WTC11 (cell line): Measurements from ENCODE around the gene TSPAN4. TPM values are rescaled to one million over a fixed set of nuclear protein-coding genes. Genes with fewer than 3 reads are reported as not detected.

ENCODE experiments used
- ATF2 ChIP-seq: sonication (generic); formaldehyde crosslinking; IDR thresholded peaks from 2 replicates; pipeline ENCODE4 v1.8.1; 2022; ENCODE audit warnings: low read depth, missing genetic modification reagents, borderline replicate concordance
- ELF4 ChIP-seq: sonication (generic); formaldehyde crosslinking; IDR thresholded peaks from 2 replicates; pipeline ENCODE4 v1.8.1; 2022; ENCODE audit warnings: low read depth, mild to moderate bottlenecking, moderate library complexity, missing genetic modification reagents
- ETV6 ChIP-seq: sonication (generic); formaldehyde crosslinking; IDR thresholded peaks from 2 replicates; pipeline ENCODE4 v1.8.1; 2022; ENCODE audit warnings: mild to moderate bottlenecking, missing genetic modification reagents
- FOXK1 ChIP-seq: sonication (generic); formaldehyde crosslinking; IDR thresholded peaks from 2 replicates; pipeline ENCODE4 v1.8.0; 2022; ENCODE audit warnings: mild to moderate bottlenecking, moderate library complexity, missing genetic modification reagents
- FOXP1 ChIP-seq: sonication (generic); formaldehyde crosslinking; IDR thresholded peaks from 2 replicates; pipeline ENCODE4 v1.8.0; 2022; ENCODE audit warnings: missing genetic modification reagents, mild to moderate bottlenecking, moderate library complexity, borderline replicate concordance
- FOXP4 ChIP-seq: sonication (generic); formaldehyde crosslinking; IDR thresholded peaks from 2 replicates; pipeline ENCODE4 v1.8.0; 2022; ENCODE audit warnings: mild to moderate bottlenecking, missing genetic modification reagents
- GRHL2 ChIP-seq: fragments of 250-450 bp; sonication (Bioruptor Pico); IDR thresholded peaks from 2 replicates; pipeline ENCODE4 v1.8.0; 2022; ENCODE audit warnings: mild to moderate bottlenecking, moderate library complexity; ENCODE audit not compliant: insufficient replicate concordance, severe bottlenecking
- GTF2I ChIP-seq: fragments of 250-450 bp; sonication (Bioruptor Pico); conservative IDR thresholded peaks from 2 replicates; pipeline ENCODE4 v1.4.0; 2021; ENCODE audit warnings: mild to moderate bottlenecking
- KAT7 ChIP-seq: sonication (generic); formaldehyde crosslinking; IDR thresholded peaks from 2 replicates; pipeline ENCODE4 v1.8.1; 2023; ENCODE audit warnings: missing genetic modification reagents, mild to moderate bottlenecking, borderline replicate concordance
- MXD4 ChIP-seq: fragments of 250-450 bp; sonication (Bioruptor Pico); IDR thresholded peaks from 2 replicates; pipeline ENCODE4 v1.8.0; 2021; ENCODE audit warnings: mild to moderate bottlenecking, moderate library complexity, borderline replicate concordance
- MYBL2 ChIP-seq: sonication (generic); formaldehyde crosslinking; IDR thresholded peaks from 2 replicates; pipeline ENCODE4 v1.8.1; 2023; ENCODE audit warnings: mild to moderate bottlenecking, moderate library complexity, missing genetic modification reagents
- NR1H2 ChIP-seq: sonication (generic); formaldehyde crosslinking; IDR thresholded peaks from 2 replicates; pipeline ENCODE4 v1.9.0; 2021; ENCODE audit warnings: mild to moderate bottlenecking, moderate library complexity, missing genetic modification reagents
- NR3C1 ChIP-seq: sonication (generic); formaldehyde crosslinking; conservative IDR thresholded peaks from 2 replicates; pipeline ENCODE4 v1.8.1; 2023; ENCODE audit warnings: low read depth, mild to moderate bottlenecking, missing genetic modification reagents
- OVOL2 ChIP-seq: fragments of 250-450 bp; sonication (Bioruptor Pico); IDR thresholded peaks from 2 replicates; pipeline ENCODE4 v1.9.0; 2021; ENCODE audit warnings: mild to moderate bottlenecking, borderline replicate concordance
- PRRX2 ChIP-seq: fragments of 250-450 bp; sonication (Bioruptor Pico); IDR thresholded peaks from 2 replicates; pipeline ENCODE4 v1.8.0; 2021; ENCODE audit warnings: mild to moderate bottlenecking
- RORB ChIP-seq: fragments of 250-450 bp; sonication (Bioruptor Pico); IDR thresholded peaks from 2 replicates; pipeline ENCODE4 v1.9.0; 2021; ENCODE audit warnings: mild to moderate bottlenecking
- SMAD4 ChIP-seq: sonication (generic); formaldehyde crosslinking; IDR thresholded peaks from 2 replicates; pipeline ENCODE4 v1.8.0; 2022; ENCODE audit warnings: mild to moderate bottlenecking, missing genetic modification reagents
- SOX15 ChIP-seq: fragments of 250-450 bp; sonication (Bioruptor Pico); IDR thresholded peaks from 2 replicates; pipeline ENCODE4 v1.9.0; 2021; ENCODE audit warnings: mild to moderate bottlenecking
- SP1 ChIP-seq: sonication (generic); formaldehyde crosslinking; conservative IDR thresholded peaks from 2 replicates; pipeline ENCODE4 v1.8.1; 2022; ENCODE audit warnings: missing genetic modification reagents
- TCF7 ChIP-seq: sonication (generic); formaldehyde crosslinking; IDR thresholded peaks from 2 replicates; pipeline ENCODE4 v1.8.0; 2022; ENCODE audit warnings: mild to moderate bottlenecking, low read depth, missing genetic modification reagents, moderate library complexity
- TEAD1 ChIP-seq: sonication (generic); formaldehyde crosslinking; IDR thresholded peaks from 2 replicates; pipeline ENCODE4 v1.8.0; 2022; ENCODE audit warnings: mild to moderate bottlenecking, missing genetic modification reagents
- TP53 ChIP-seq: sonication (generic); formaldehyde crosslinking; IDR thresholded peaks from 2 replicates; pipeline ENCODE4 v1.8.1; 2023; ENCODE audit warnings: mild to moderate bottlenecking, missing genetic modification reagents
- ZNF121 ChIP-seq: sonication (generic); formaldehyde crosslinking; IDR thresholded peaks from 2 replicates; pipeline ENCODE4 v1.8.0; 2023; ENCODE audit warnings: missing genetic modification reagents
- ZNF219 ChIP-seq: sonication (generic); formaldehyde crosslinking; IDR thresholded peaks from 2 replicates; pipeline ENCODE4 v1.8.0; 2023; ENCODE audit warnings: missing genetic modification reagents, mild to moderate bottlenecking, borderline replicate concordance
- ZNF281 ChIP-seq: sonication (generic); formaldehyde crosslinking; IDR thresholded peaks from 2 replicates; pipeline ENCODE4 v1.8.0; 2023; ENCODE audit warnings: mild to moderate bottlenecking, missing genetic modification reagents
- total RNA-seq: library from RNA; stranded (reverse); gene quantifications from 3 replicates; pipeline ENCODE4 v1.2.3, GENCODE V29; 2021
- TF ChIP-seq, protein P1 (sequence below): sonication (generic); formaldehyde crosslinking; IDR thresholded peaks from 2 replicates; pipeline ENCODE4 v1.8.1; 2023; ENCODE audit warnings: mild to moderate bottlenecking, missing genetic modification reagents, moderate library complexity
- TF ChIP-seq, protein P2 (sequence below): fragments of 250-450 bp; sonication (Bioruptor Pico); IDR thresholded peaks from 2 replicates; pipeline ENCODE4 v2.1.2; 2022; ENCODE audit warnings: mild to moderate bottlenecking, moderate library complexity
- TF ChIP-seq, protein P3 (sequence below): sonication (generic); formaldehyde crosslinking; conservative IDR thresholded peaks from 2 replicates; pipeline ENCODE4 v1.8.1; 2022; ENCODE audit warnings: mild to moderate bottlenecking, missing genetic modification reagents

The TSPAN4 gene
- total RNA-seq, 1 experiment from 2014 or later = 94.3 TPM

GRCh38 chr11:798093-798713, 44.4 kb upstream of the TSPAN4 start, which contains the start of gene SLC25A22 (continued):
- TF ChIP-seq FOXP4 (CRISPR knock-in tag) = no peak
- TF ChIP-seq ATF2 (CRISPR knock-in tag) = no peak
- peak; percentile 19; the same call in 1 of the 2 replicates for TF ChIP-seq MYBL2 (CRISPR knock-in tag)
- no peak for TF ChIP-seq RORB (CRISPR knock-in tag)
- TF ChIP-seq SOX15 (CRISPR knock-in tag) = no peak
- TF ChIP-seq NR3C1 = no peak
- peak; percentile 68; the same call in 1 of the 2 replicates for TF ChIP-seq TCF7 (CRISPR knock-in tag)
- TF ChIP-seq ZNF219 (CRISPR knock-in tag) = no peak
- no peak for TF ChIP-seq SMAD4 (CRISPR knock-in tag)
- TF ChIP-seq SP1 = peak; percentile 66; the same call in 1 of the 2 replicates
- TF ChIP-seq TEAD1 (CRISPR knock-in tag) = no peak
- no peak for TF ChIP-seq FOXK1 (CRISPR knock-in tag)
- no peak for TF ChIP-seq OVOL2
- no peak for TF ChIP-seq NR1H2 (CRISPR knock-in tag)
- no peak for TF ChIP-seq MXD4
- peak; percentile 81; the same call in 1 of the 2 replicates for TF ChIP-seq TP53 (CRISPR knock-in tag)
- TF ChIP-seq, protein P1, sequence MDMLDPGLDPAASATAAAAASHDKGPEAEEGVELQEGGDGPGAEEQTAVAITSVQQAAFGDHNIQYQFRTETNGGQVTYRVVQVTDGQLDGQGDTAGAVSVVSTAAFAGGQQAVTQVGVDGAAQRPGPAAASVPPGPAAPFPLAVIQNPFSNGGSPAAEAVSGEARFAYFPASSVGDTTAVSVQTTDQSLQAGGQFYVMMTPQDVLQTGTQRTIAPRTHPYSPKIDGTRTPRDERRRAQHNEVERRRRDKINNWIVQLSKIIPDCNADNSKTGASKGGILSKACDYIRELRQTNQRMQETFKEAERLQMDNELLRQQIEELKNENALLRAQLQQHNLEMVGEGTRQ (CRISPR knock-in tag) = no peak; the same call in 1 of the 2 replicates
- no peak for TF ChIP-seq ELF4 (CRISPR knock-in tag)
- TF ChIP-seq KAT7 (CRISPR knock-in tag) = no peak
- no peak for TF ChIP-seq ZNF281 (CRISPR knock-in tag)
- no peak for TF ChIP-seq GRHL2 (CRISPR knock-in tag)
- no peak for TF ChIP-seq ZNF121
- TF ChIP-seq PRRX2 = no peak
- TF ChIP-seq ETV6 (CRISPR knock-in tag) = peak; percentile 8; the same call in 1 of the 2 replicates
- peak; percentile 71; the same call in 1 of the 2 replicates for TF ChIP-seq FOXP1 (CRISPR knock-in tag)
- TF ChIP-seq, protein P2, sequence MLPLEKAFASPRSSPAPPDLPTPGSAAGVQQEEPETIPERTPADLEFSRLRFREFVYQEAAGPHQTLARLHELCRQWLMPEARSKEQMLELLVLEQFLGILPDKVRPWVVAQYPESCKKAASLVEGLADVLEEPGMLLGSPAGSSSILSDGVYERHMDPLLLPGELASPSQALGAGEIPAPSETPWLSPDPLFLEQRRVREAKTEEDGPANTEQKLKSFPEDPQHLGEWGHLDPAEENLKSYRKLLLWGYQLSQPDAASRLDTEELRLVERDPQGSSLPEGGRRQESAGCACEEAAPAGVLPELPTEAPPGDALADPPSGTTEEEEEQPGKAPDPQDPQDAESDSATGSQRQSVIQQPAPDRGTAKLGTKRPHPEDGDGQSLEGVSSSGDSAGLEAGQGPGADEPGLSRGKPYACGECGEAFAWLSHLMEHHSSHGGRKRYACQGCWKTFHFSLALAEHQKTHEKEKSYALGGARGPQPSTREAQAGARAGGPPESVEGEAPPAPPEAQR (CRISPR knock-in tag) = no peak
- TF ChIP-seq, protein P3, sequence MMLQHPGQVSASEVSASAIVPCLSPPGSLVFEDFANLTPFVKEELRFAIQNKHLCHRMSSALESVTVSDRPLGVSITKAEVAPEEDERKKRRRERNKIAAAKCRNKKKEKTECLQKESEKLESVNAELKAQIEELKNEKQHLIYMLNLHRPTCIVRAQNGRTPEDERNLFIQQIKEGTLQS (CRISPR knock-in tag) = no peak
- no peak for TF ChIP-seq GTF2I (CRISPR knock-in tag)
